VCaP (cell line): ENCODE results near the gene DCAF4.

Experiments used
- H3K27ac ChIP-seq: fragments of 450-650 bp; 2 replicates; pipeline ENCODE4 v1.5.1; 2017
- TF ChIP-seq, protein P1 (sequence below): fragments of 450-650 bp; conservative IDR thresholded peaks from 2 replicates; pipeline ENCODE4 v1.5.1; 2017; ENCODE audit warnings: mild to moderate bottlenecking, moderate library complexity

DCAF4 gene

DNA sequence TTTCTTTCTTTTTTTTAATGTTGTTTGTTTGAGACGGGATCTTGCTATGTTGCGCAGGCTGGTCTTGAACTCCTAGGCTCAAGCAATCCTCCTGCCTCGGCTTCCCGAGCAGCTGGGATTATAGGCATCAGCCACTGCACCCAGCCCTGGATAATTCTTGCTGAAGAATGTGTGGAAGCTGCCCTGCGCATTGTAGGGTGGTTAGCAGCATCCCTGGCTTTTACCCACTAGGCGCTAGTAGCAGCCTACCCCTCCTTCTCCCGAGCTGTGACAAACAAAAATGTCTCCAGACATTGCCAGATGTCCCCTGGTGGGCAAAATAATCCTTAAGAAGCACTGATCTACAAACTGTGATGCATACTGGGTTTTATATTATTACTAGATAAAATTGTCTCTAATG lies 6.6 kb downstream of the DCAF4 start:
- H3K27ac ChIP-seq, result no peak overlapping the region
- TF ChIP-seq, protein P1, sequence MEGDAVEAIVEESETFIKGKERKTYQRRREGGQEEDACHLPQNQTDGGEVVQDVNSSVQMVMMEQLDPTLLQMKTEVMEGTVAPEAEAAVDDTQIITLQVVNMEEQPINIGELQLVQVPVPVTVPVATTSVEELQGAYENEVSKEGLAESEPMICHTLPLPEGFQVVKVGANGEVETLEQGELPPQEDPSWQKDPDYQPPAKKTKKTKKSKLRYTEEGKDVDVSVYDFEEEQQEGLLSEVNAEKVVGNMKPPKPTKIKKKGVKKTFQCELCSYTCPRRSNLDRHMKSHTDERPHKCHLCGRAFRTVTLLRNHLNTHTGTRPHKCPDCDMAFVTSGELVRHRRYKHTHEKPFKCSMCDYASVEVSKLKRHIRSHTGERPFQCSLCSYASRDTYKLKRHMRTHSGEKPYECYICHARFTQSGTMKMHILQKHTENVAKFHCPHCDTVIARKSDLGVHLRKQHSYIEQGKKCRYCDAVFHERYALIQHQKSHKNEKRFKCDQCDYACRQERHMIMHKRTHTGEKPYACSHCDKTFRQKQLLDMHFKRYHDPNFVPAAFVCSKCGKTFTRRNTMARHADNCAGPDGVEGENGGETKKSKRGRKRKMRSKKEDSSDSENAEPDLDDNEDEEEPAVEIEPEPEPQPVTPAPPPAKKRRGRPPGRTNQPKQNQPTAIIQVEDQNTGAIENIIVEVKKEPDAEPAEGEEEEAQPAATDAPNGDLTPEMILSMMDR, result no peak

DNA sequence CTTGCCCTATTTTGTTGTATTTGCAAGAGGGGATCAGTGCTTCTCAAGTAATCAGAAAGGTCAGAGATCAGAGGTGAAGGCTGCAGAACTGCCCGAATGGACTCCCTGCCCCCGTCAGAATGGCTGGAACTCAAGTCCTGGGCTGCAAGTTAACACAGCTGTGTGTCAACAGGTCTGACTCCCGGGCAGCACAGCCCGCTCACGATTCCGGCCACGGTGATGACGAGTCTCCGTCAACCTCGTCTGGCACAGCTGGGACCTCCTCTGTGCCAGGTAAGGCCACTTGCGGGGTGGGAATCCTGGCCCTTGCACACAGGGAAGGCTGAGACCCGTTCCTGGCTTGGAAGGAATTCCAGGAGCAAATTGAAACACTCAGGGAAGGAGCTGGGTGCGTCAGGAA lies 13.4 kb downstream of the DCAF4 start:
- H3K27ac ChIP-seq, result no peak overlapping the region
- TF ChIP-seq, protein P1, result no peak

DNA sequence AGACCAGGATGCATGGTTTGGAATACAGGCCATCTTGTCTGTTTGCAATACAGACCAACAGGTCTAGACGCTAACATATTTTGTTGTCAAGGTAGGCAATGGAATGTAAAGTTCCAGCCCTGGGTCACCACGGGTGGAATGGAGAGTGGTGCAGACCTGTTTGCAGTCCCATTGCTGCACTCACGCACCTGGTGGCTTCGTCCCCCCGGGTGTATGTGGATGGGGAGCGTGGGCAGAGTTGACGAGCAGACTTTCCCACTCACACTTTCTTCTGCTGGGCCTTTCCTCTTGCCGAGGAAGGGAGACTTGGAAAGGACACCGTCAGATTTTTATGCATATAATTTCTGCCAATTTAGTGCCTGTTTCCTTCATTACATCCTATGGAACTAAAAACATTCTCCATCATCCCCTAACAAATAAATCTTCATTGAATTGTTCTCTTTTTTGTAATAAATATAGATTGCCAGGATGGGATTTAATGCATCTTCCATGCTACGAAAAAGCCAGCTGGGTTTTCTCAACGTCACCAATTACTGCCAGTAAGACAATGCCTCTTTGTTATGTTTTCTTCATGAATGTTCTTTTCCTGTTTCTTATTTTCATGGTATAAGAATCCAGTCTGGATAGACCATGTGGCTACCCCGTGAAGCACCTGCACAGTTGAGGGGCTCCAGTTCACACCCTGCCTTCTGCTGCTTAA lies 15.2 kb downstream of the DCAF4 start:
- H3K27ac ChIP-seq, result no peak overlapping the region
- TF ChIP-seq, protein P1, result no peak

DNA sequence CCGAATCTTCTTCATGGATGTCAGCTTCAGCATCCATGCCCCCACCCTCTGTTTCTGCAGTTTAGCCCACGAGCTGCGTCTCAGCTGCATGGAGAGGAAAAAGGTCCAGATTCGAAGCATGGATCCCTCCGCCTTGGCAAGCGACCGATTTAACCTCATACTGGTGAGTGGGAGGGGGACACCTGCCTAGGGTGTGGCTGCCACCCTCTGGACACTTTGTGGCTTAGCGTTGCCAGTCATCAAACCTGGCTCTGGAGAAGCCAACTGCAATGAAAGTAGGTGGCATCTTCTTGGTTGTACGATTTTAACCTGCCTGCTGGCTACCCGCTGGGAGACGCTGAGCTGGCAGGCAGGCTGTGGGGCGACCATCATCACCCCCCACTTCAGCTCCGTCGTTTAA lies 16.7 kb downstream of the DCAF4 start:
- no peak overlapping the region for H3K27ac ChIP-seq
- TF ChIP-seq, protein P1, result peak; percentile 23

DNA sequence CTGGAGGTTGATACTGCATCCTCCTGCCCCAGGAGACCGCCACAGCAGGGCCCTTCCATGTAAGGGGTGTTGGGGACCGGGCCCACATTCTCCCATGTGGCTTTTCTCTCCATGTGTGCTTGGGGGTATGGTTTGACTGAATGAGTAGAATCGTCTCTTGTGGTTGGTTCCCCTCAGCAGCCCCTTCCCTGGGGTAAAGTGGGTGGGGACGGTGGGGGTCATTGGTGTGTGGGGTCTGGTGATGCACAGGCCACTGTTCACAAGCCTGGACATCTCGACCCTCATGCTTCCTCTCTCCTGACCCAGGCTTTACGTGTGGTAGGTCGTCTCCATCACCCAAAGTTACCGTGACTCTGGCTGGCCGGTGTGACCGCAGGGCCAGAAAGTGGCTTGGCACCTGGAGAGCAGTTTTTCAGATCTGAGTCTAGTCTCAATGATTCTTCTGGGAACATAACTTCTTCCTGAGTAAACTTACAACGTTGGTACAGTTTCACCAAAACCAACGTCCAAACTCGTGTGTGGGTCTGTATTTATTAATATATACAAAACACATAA lies 17.7 kb downstream of the DCAF4 start:
- H3K27ac ChIP-seq, result no peak overlapping the region
- TF ChIP-seq, protein P1, result no peak

DNA sequence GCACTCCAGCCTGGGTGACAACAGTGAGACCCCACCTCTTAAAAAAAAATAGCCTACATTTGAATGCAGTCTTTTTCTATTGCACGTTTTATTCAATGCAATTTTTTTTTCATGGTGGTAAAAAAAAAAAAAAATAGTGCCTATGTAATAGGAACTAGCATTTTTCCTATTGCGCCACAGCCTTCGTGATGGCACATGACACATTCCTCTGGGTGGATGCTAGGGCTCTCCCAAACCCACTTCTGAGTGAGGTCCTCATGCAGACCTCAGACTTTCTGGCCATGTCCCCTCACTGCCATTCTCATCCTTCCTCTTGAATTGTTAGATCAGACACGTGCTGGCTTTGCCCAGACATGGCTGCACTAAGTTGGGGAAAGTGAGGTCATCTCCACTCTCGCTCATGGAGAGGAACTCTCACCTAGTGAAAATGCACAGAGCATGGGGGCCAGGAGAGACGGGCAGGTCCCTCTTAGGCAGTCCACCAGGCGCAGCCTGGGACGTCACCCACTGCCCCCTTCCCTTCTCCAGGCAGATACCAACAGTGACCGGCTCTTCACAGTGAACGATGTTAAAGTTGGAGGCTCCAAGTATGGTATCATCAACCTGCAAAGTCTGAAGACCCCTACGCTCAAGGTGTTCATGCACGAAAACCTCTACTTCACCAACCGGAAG lies 19.2 kb downstream of the DCAF4 start:
- TF ChIP-seq, protein P1, result no peak
- H3K27ac ChIP-seq, result no peak overlapping the region

DNA sequence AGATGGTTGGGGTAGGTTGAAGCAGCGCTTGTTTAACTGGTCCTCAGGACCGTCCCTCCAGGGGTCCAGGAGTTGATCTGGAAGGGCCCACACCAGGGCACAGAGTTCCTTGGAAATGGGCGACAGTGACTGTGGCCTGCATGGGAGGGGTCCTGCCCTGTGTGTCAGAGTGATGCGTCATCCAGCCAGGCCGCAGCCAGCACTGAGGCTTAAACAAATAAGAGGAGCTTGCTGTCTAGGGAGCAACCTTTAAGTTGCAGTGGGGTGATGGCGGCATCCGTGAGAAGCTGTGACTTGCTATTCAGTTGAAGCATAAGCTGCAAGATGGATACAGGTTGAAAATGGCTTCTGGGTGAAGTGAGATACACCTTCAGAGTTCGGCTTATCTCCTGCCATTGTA lies 20.2 kb downstream of the DCAF4 start:
- H3K27ac ChIP-seq, result no peak overlapping the region
- TF ChIP-seq, protein P1, result no peak
